Measurements from ENCODE around the gene PTPRT.

GRCh38 chr20:43096931-43097260, 92.8 kb downstream of the PTPRT start:
- TF ChIP-seq EZH2 (IDR thresholded peaks at IDR 0.05; ENCODE audit: borderline replicate concordance, low read depth, low read length, poor library complexity, severe bottlenecking) (no peak), CTCF (conservative IDR thresholded peaks at IDR 0.05; ENCODE audit: low read depth, low read length) (no peak)
